ENCODE data around the gene BACH2. TPM values are rescaled to one million over a fixed set of nuclear protein-coding genes. Genes with fewer than 3 reads are reported as not detected.

BACH2 gene
- total and polyA plus RNA-seq, 10 of the 15 experiments (the other 5 are each of a cell fraction or from before 2014, with no cell fraction given) = 0.03 to 0.28 (median 0.04) TPM; not detected in 3

- 38% methylated on average over 1 of the region's 1 CpG for WGBS (ENCODE audit: insufficient coverage, insufficient replicate concordance, low lambda C conversion rate, missing lambda C conversion rate)
- intact Hi-C loops (cut with micrococcal nuclease; ENCODE audit: unreplicated experiment) (no loop called here), in situ Hi-C loops (cut with MboI) (no loop called here)
- no peak overlapping the region for H3K4me2 ChIP-seq (ENCODE audit: control insufficient read depth, insufficient read depth)
- H3K27me3 ChIP-seq (replicated peaks in 1 of 2; ENCODE audit: control insufficient read depth in 2 of 2, insufficient read depth in 2 of 2, low read length in 1 of 2) = peaks cover 0 to 3% of the 10 kb centered on the region in 2 experiments; a peak in 1 of 4 replicates
- BruUV-seq (replicated peaks) = no TSS peak
- ChIA-PET RAD21 (ENCODE audit: unreplicated experiment) (no interaction called here), SMC1A (ENCODE audit: uncharacterized antibody, unreplicated experiment) (no interaction called here), POLR2A (no interaction called here), CTCF (no interaction called here)
- TF ChIP-seq BHLHE40 (IDR thresholded peaks at IDR 0.05; ENCODE audit: borderline replicate concordance in 1 of 2, low read depth in 2 of 2, low read length in 1 of 2) = no peak
- TF ChIP-seq TCF3 (IDR thresholded peaks at IDR 0.05; ENCODE audit: borderline replicate concordance, insufficient read depth, low read depth, low read length) = no peak
- no peak for TF ChIP-seq SRF (IDR thresholded peaks at IDR 0.05; ENCODE audit: low read depth in 2 of 2, low read length in 2 of 2)
- TF ChIP-seq, protein P1, sequence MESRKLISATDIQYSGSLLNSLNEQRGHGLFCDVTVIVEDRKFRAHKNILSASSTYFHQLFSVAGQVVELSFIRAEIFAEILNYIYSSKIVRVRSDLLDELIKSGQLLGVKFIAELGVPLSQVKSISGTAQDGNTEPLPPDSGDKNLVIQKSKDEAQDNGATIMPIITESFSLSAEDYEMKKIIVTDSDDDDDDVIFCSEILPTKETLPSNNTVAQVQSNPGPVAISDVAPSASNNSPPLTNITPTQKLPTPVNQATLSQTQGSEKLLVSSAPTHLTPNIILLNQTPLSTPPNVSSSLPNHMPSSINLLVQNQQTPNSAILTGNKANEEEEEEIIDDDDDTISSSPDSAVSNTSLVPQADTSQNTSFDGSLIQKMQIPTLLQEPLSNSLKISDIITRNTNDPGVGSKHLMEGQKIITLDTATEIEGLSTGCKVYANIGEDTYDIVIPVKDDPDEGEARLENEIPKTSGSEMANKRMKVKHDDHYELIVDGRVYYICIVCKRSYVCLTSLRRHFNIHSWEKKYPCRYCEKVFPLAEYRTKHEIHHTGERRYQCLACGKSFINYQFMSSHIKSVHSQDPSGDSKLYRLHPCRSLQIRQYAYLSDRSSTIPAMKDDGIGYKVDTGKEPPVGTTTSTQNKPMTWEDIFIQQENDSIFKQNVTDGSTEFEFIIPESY (IDR thresholded peaks at IDR 0.05) = no peak
- TF ChIP-seq NFYB (IDR thresholded peaks at IDR 0.05; ENCODE audit: insufficient read depth, low read depth, low read length) = no peak
- TF ChIP-seq CBFB (IDR thresholded peaks at IDR 0.05; ENCODE audit: low read depth) = no peak
- no peak for TF ChIP-seq ZNF384 (IDR thresholded peaks at IDR 0.05; ENCODE audit: borderline replicate concordance, low read depth, low read length)
- TF ChIP-seq HDAC2 (IDR thresholded peaks at IDR 0.05) = no peak
- TF ChIP-seq CEBPB (IDR thresholded peaks at IDR 0.05; ENCODE audit: borderline replicate concordance in 1 of 2, low read depth in 2 of 2, low read length in 2 of 2) = no peak
- TF ChIP-seq ZZZ3 (IDR thresholded peaks at IDR 0.05; ENCODE audit: control insufficient read depth, insufficient read length, low read depth) = no peak
- TF ChIP-seq BRCA1 (IDR thresholded peaks at IDR 0.05; ENCODE audit: low read depth, low read length) = no peak
- TF ChIP-seq ZNF622 (IDR thresholded peaks at IDR 0.05) = no peak
- no peak for TF ChIP-seq BMI1 (IDR thresholded peaks at IDR 0.05; ENCODE audit: borderline replicate concordance)
- no peak for TF ChIP-seq YBX1 (IDR thresholded peaks at IDR 0.05)
- no peak for TF ChIP-seq POLR2A (IDR thresholded peaks at IDR 0.05; ENCODE audit: low read depth, low read length)
- TF ChIP-seq CBX3 (IDR thresholded peaks at IDR 0.05; ENCODE audit: borderline replicate concordance, low read depth) = no peak
- TF ChIP-seq SUZ12 (IDR thresholded peaks at IDR 0.05; ENCODE audit: unreplicated experiment) = no peak
- TF ChIP-seq ZNF24 (IDR thresholded peaks at IDR 0.05) = no peak
- TF ChIP-seq, protein P2, sequence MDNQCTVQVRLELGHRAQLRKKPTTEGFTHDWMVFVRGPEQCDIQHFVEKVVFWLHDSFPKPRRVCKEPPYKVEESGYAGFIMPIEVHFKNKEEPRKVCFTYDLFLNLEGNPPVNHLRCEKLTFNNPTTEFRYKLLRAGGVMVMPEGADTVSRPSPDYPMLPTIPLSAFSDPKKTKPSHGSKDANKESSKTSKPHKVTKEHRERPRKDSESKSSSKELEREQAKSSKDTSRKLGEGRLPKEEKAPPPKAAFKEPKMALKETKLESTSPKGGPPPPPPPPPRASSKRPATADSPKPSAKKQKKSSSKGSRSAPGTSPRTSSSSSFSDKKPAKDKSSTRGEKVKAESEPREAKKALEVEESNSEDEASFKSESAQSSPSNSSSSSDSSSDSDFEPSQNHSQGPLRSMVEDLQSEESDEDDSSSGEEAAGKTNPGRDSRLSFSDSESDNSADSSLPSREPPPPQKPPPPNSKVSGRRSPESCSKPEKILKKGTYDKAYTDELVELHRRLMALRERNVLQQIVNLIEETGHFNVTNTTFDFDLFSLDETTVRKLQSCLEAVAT (IDR thresholded peaks at IDR 0.05) = no peak
- TF ChIP-seq JUND (IDR thresholded peaks at IDR 0.05; ENCODE audit: low read depth, low read length) = no peak
- H3K4me1 ChIP-seq (ENCODE audit: control insufficient read depth, insufficient read depth, low read length) = no peaks in the 10 kb centered on the region
- DNase-seq (ENCODE audit: low read depth, low spot score) (no peak), ATAC-seq (no peak), FAIRE-seq (no peak)
- no peaks in the 10 kb centered on the region for H3K9me3 ChIP-seq (replicated peaks; ENCODE audit: control insufficient read depth, insufficient read depth, low read length)
- H3K27ac ChIP-seq (ENCODE audit: control insufficient read depth, insufficient read depth) = no peak overlapping the region
- no peaks in the 10 kb centered on the region for H4K20me1 ChIP-seq (ENCODE audit: control insufficient read depth, insufficient read depth)
- no peak overlapping the region for H2AFZ ChIP-seq (ENCODE audit: control insufficient read depth, low read depth, low read length)
- no peak overlapping the region for H3K4me3 ChIP-seq
- H3K36me3 ChIP-seq (ENCODE audit: control insufficient read depth in 2 of 2, insufficient read depth in 2 of 2, low read length in 1 of 2) = no peaks in the 10 kb centered on the region
- H3K79me2 ChIP-seq (ENCODE audit: control insufficient read depth, insufficient read depth, low read length) = no peaks in the 10 kb centered on the region
- no peak overlapping the region for H3K9ac ChIP-seq (ENCODE audit: control insufficient read depth, insufficient read depth, low read length)
Observed at GRCh38 chr6:90231798-90232197, 64.8 kb downstream of the BACH2 start.
